ENCODE measurements around the gene ME1.

DNA sequence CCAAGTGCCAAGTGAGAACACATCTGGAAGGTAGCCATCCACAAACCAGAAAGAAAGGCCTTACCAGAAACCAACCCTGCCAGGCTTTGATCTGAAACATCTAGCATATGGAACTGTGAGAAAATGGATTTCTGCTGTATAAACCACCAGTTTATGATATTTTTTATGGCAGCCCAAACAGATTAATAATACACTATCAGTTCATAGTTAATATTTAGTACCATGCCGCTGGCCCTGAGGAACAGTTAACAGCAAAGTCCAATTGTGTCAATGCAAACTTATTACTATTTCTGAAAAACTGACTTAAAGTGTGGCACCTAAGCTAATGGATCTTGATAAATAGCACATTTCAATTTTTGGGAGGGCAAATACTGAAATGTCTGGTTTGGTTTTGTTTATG, 46.1 kb upstream of the ME1 start:
- TF ChIP-seq CTCF (IDR thresholded peaks at IDR 0.05; ENCODE audit: low read depth, low read length), result no peak
- TF ChIP-seq POLR2A (IDR thresholded peaks at IDR 0.05; ENCODE audit: extremely low read depth, insufficient read length), result no peak
